Osteoblast (primary cell): ENCODE data around the gene PC. TPM values are rescaled to one million over a fixed set of nuclear protein-coding genes. Genes with fewer than 3 reads are reported as not detected.
"Not testable (repeated sequence)": the region's sequence is repeated elsewhere in the genome, so short reads cannot be mapped to it uniquely, and the experiment has no call there.

ENCODE experiments used
- DNase-seq: peaks from one replicate; pipeline ENCODE4 v3.0.0; 2011; ENCODE audit warnings: low spot score, mixed read lengths; ENCODE audit not compliant: insufficient read length; ENCODE audit errors: missing footprints
- H2AFZ ChIP-seq: 2 replicates; pipeline ENCODE4 v1.6.0; 2011; ENCODE audit warnings: mild to moderate bottlenecking, low read length
- H3K27ac ChIP-seq: 2 replicates; pipeline ENCODE4 v1.5.1; 2011; ENCODE audit warnings: mild to moderate bottlenecking, low read depth, low read length, moderate library complexity
- H3K27me3 ChIP-seq: 2 replicates; pipeline ENCODE4 v1.6.0; 2012; ENCODE audit warnings: mild to moderate bottlenecking, control low read depth, inconsistent platforms, low read length, moderate library complexity; ENCODE audit not compliant: insufficient read depth
- H3K36me3 ChIP-seq: 2 replicates; pipeline ENCODE4 v1.5.1; 2011; ENCODE audit warnings: mild to moderate bottlenecking, low read length, control low read depth, moderate library complexity; ENCODE audit not compliant: insufficient read depth
- H3K4me1 ChIP-seq: 2 replicates; pipeline ENCODE4 v1.5.1; 2011; ENCODE audit warnings: mild to moderate bottlenecking, low read length, control low read depth, moderate library complexity; ENCODE audit not compliant: insufficient read depth
- H3K4me2 ChIP-seq: 2 replicates; pipeline ENCODE4 v1.6.0; 2011; ENCODE audit warnings: mild to moderate bottlenecking, low read length; ENCODE audit not compliant: insufficient read depth
- H3K4me3 ChIP-seq: fragments of 200-600 bp; sonication (generic); 3 replicates; pipeline ENCODE4 v1.5.1; 2012; ENCODE audit warnings: mild to moderate bottlenecking, low read length, inconsistent platforms; ENCODE audit not compliant: insufficient read depth
- H3K79me2 ChIP-seq: 2 replicates; pipeline ENCODE4 v1.6.0; 2012; ENCODE audit warnings: mild to moderate bottlenecking, low read length, control low read depth, inconsistent platforms; ENCODE audit not compliant: insufficient read depth
- H3K9me3 ChIP-seq: 2 replicates; pipeline ENCODE4 v1.5.1; 2011; ENCODE audit warnings: low read depth, low read length, control low read depth
- H4K20me1 ChIP-seq: 2 replicates; pipeline ENCODE4 v1.6.0; 2012; ENCODE audit warnings: mild to moderate bottlenecking, low read length, control low read depth; ENCODE audit not compliant: insufficient read depth
- CTCF ChIP-seq: IDR thresholded peaks from 2 replicates; pipeline ENCODE4 v1.5.1; 2011; ENCODE audit warnings: mild to moderate bottlenecking, low read depth, low read length, moderate library complexity; ENCODE audit errors: extremely low read depth
- total RNA-seq: library from RNA; depleted of rRNA; stranded (reverse); fragments of >200 nt; gene quantifications from 2 replicates; pipeline ENCODE4 v1.2.3, GENCODE V29; 2012

PC gene
- total RNA-seq, 1 donor: 48.5 TPM

- no peak for TF ChIP-seq CTCF
- no peaks in the 10 kb centered on the region for H3K79me2 ChIP-seq
- peaks cover 17% of the 10 kb centered on the region for H3K4me1 ChIP-seq
- H3K9me3 ChIP-seq: no peaks in the 10 kb centered on the region
- H3K4me2 ChIP-seq: no peak overlapping the region
- no peaks in the 10 kb centered on the region for H3K27me3 ChIP-seq
- no peak overlapping the region for H3K4me3 ChIP-seq
- H2AFZ ChIP-seq: no peak overlapping the region
- DNase-seq: no peak
- no peak overlapping the region for H3K27ac ChIP-seq
- H4K20me1 ChIP-seq: no peaks in the 10 kb centered on the region
- H3K36me3 ChIP-seq: no peaks in the 10 kb centered on the region
These were observed 4.6 kb upstream of the PC start for GRCh38 chr11:66962801-66963200.

GRCh38 chr11:66962247-66962646 lies 4.1 kb upstream of the PC start:
- no peak overlapping the region for H3K27ac ChIP-seq
- TF ChIP-seq CTCF: no peak
- no peaks in the 10 kb centered on the region for H3K27me3 ChIP-seq
- no peak overlapping the region for H2AFZ ChIP-seq
- H3K79me2 ChIP-seq: no peaks in the 10 kb centered on the region
- H3K4me2 ChIP-seq: no peak overlapping the region
- peaks cover 17% of the 10 kb centered on the region for H3K4me1 ChIP-seq
- H3K9me3 ChIP-seq: no peaks in the 10 kb centered on the region
- no peak for DNase-seq
- no peak overlapping the region for H3K4me3 ChIP-seq
- H3K36me3 ChIP-seq: no peaks in the 10 kb centered on the region
- H4K20me1 ChIP-seq: no peaks in the 10 kb centered on the region

- H3K27ac ChIP-seq, H3K36me3 ChIP-seq, H3K4me2 ChIP-seq, H3K79me2 ChIP-seq, H2AFZ ChIP-seq, H3K9me3 ChIP-seq, H3K27me3 ChIP-seq, DNase-seq, H4K20me1 ChIP-seq, H3K4me3 ChIP-seq: not testable (repeated sequence)
- H3K4me1 ChIP-seq: peaks cover 19% of the 10 kb centered on the region
These were observed 3.6 kb upstream of the PC start for GRCh38 chr11:66961691-66962213.

GRCh38 chr11:66958956-66959274 lies 732 bp upstream of the PC start:
- Histone ChIP-seq H3K4me1 (peaks cover 19% of the 10 kb centered on the region), H3K4me3 (peak overlapping the region; percentile 42), H3K27me3 (no peaks in the 10 kb centered on the region), H3K27ac (no peak overlapping the region), H2AFZ (peak overlapping the region; percentile 81), H3K36me3 (peaks cover 3% of the 10 kb centered on the region), H4K20me1 (no peaks in the 10 kb centered on the region), H3K9me3 (no peaks in the 10 kb centered on the region), H3K4me2 (peak overlapping the region; percentile 73), H3K79me2 (peaks cover 5% of the 10 kb centered on the region)
- no peak for DNase-seq
- TF ChIP-seq CTCF: no peak

- Histone ChIP-seq H3K4me1 (peaks cover 19% of the 10 kb centered on the region), H3K9me3 (no peaks in the 10 kb centered on the region), H3K79me2 (peaks cover 5% of the 10 kb centered on the region), H4K20me1 (peaks cover 2% of the 10 kb centered on the region), H3K36me3 (peaks cover 3% of the 10 kb centered on the region), H3K27ac (peak overlapping the region; percentile 64), H3K4me2 (peak overlapping the region; percentile 86), H2AFZ (peak overlapping the region; percentile 85), H3K27me3 (no peaks in the 10 kb centered on the region), H3K4me3 (peak overlapping the region; percentile 86)
- DNase-seq: peak; percentile 69
- no peak for TF ChIP-seq CTCF
These were observed 282 bp downstream of the PC start for GRCh38 chr11:66957971-66958231.
